CD4-positive, alpha-beta T cell (primary cell): ENCODE data around the gene RAB18. TPM values are rescaled to one million over a fixed set of nuclear protein-coding genes. Genes with fewer than 3 reads are reported as not detected.

Source experiments
- ATAC-seq: fragments of 200-7000 bp; cut with Tn5 transposase; one replicate; pipeline ENCODE4 v1.10.0; 2022; ENCODE audit warnings: mild to moderate bottlenecking; ENCODE audit not compliant: poor library complexity
- CTCF ChIA-PET: fragments of 350-600 bp; sonication (Branson Sonifier 250); formaldehyde crosslinking; loops from one replicate; lab custom pipeline; 2021; ENCODE audit warnings: antibody characterized with exemption, inconsistent platforms; lab: Charles Lee
- POLR2A ChIA-PET: fragments of 350-600 bp; sonication (Branson Sonifier 250); formaldehyde crosslinking; loops from one replicate; lab custom pipeline; 2021; ENCODE audit warnings: antibody characterized with exemption, inconsistent platforms; lab: Charles Lee
- DNase-seq, 14 experiments: peaks; one replicate each; pipeline ENCODE4 v3.0.0-alpha.2; 2013 to 2020; ENCODE audit warnings: mixed read lengths in 2 of 14
- H3K27ac ChIP-seq, 2 donors: one replicate each; pipeline versions ENCODE4 v1.5.1 to v1.7.0; 2013; ENCODE audit warnings: low read length in 2 of 2, low read depth in 1 of 2, mild to moderate bottlenecking in 1 of 2
- H3K27me3 ChIP-seq, 2 experiments: 1 replicate in 1 of 2; 2 replicates in 1 of 2; pipeline versions ENCODE4 v1.6.1 to v1.7.0; 2013; ENCODE audit warnings: low read length in 2 of 2, control low read depth in 1 of 2, mild to moderate bottlenecking in 1 of 2, moderate library complexity in 1 of 2; ENCODE audit not compliant: insufficient read depth in 2 of 2, control insufficient read depth in 1 of 2
- H3K36me3 ChIP-seq: one replicate; pipeline ENCODE4 v1.6.1; 2013; ENCODE audit warnings: low read length, control low read depth; ENCODE audit not compliant: insufficient read depth
- H3K4me1 ChIP-seq: one replicate; pipeline ENCODE4 v1.6.1; 2013; ENCODE audit warnings: low read length, control low read depth; ENCODE audit not compliant: insufficient read depth
- H3K4me3 ChIP-seq: one replicate; pipeline ENCODE4 v1.5.1; 2013; ENCODE audit warnings: mild to moderate bottlenecking, low read length, moderate library complexity
- H3K9me3 ChIP-seq, 2 experiments: 1 replicate in 1 of 2; 2 replicates in 1 of 2; pipeline versions ENCODE4 v1.6.1 to v1.7.0; 2013; ENCODE audit warnings: low read length in 2 of 2, mild to moderate bottlenecking in 2 of 2, control low read depth in 1 of 2, moderate library complexity in 1 of 2; ENCODE audit not compliant: control insufficient read depth in 1 of 2, insufficient read depth in 1 of 2
- H3K27ac Mint-ChIP-seq: one replicate; pipeline ENCODE4 v1.8.0; 2020; ENCODE audit warnings: mixed read lengths
- H3K27me3 Mint-ChIP-seq: one replicate; pipeline ENCODE4 v1.8.0; 2021; ENCODE audit warnings: mixed read lengths
- H3K36me3 Mint-ChIP-seq: one replicate; pipeline ENCODE4 v1.8.0; 2021; ENCODE audit warnings: low read depth, mixed read lengths
- H3K4me1 Mint-ChIP-seq: one replicate; pipeline ENCODE4 v1.8.0; 2021; ENCODE audit warnings: low read depth, mixed read lengths
- H3K4me3 Mint-ChIP-seq: one replicate; pipeline ENCODE4 v1.8.0; 2020; ENCODE audit warnings: mild to moderate bottlenecking, mixed read lengths
- H3K9me3 Mint-ChIP-seq: one replicate; pipeline ENCODE4 v1.8.0; 2020; ENCODE audit warnings: mixed read lengths
- intact Hi-C, 2 experiments: fragments of 100-400 bp; cut with DNase I in 1 of 2; cut with micrococcal nuclease in 1 of 2; formaldehyde crosslinking; loops; one replicate each; pipeline versions ENCODE4 v1.15.1 to v1.9.0; 2023 to 2025; cut with DNase I, micrococcal nuclease
- total RNA-seq, 174 experiments: library from RNA in 2 of 174; stranded (reverse) in 2 of 174; gene quantifications; one replicate each; pipeline ENCODE4 v1.2.3 and lab custom pipeline; 2021 to 2026
- TF ChIP-seq, protein P1 (sequence below): fragments of 200-600 bp; IDR thresholded peaks from one replicate; pipeline ENCODE4 v1.8.0; 2022; ENCODE audit warnings: antibody characterized with exemption, mild to moderate bottlenecking

The RAB18 gene
- total RNA-seq, 2 experiments from 2014 or later = 120 to 130 TPM

DNA sequence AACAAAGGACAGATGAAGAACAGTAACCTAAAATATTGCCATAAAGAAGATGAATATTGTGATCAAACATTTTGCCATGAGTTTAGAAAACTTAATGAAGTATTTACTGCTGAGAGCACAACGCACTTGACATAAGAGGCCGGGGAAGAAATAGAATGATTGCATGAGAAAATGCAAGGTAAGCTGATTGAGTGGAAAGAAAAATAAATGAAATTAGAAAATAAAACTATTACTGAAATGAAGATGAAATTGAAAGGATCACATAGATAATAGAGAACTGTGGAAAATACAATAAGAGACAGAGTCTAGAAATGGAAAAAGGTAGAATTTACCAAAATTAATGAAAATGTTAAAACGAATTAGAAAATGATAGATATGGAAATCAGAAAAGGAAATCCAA is 10.1 kb downstream of the RAB18 start:
- Mint-ChIP-seq H3K27ac (no peak overlapping the region), H3K4me1 (peaks cover 87% of the 10 kb centered on the region), H3K4me3 (no peak overlapping the region), H3K9me3 (no peaks in the 10 kb centered on the region), H3K27me3 (no peaks in the 10 kb centered on the region), H3K36me3 (peaks cover 94% of the 10 kb centered on the region)
- no peak for DNase-seq
- no peak overlapping the region for H3K4me3 ChIP-seq
- TF ChIP-seq, protein P1, sequence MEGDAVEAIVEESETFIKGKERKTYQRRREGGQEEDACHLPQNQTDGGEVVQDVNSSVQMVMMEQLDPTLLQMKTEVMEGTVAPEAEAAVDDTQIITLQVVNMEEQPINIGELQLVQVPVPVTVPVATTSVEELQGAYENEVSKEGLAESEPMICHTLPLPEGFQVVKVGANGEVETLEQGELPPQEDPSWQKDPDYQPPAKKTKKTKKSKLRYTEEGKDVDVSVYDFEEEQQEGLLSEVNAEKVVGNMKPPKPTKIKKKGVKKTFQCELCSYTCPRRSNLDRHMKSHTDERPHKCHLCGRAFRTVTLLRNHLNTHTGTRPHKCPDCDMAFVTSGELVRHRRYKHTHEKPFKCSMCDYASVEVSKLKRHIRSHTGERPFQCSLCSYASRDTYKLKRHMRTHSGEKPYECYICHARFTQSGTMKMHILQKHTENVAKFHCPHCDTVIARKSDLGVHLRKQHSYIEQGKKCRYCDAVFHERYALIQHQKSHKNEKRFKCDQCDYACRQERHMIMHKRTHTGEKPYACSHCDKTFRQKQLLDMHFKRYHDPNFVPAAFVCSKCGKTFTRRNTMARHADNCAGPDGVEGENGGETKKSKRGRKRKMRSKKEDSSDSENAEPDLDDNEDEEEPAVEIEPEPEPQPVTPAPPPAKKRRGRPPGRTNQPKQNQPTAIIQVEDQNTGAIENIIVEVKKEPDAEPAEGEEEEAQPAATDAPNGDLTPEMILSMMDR = no peak
- H3K27ac ChIP-seq = no peak overlapping the region
- H3K9me3 ChIP-seq = no peaks in the 10 kb centered on the region
- ATAC-seq = no peak
- H3K4me1 ChIP-seq = peaks cover 9% of the 10 kb centered on the region
- POLR2A ChIA-PET = interaction anchor here (1.8 kb wide), 1 partner anchor 10 kb away, joined by 13 read pairs; the partner anchor contains the start of gene RAB18
- intact Hi-C loops = no loop called here
- CTCF ChIA-PET = interaction anchor here (0.5 kb wide), 1 partner anchor 813 kb away, joined by 7 read pairs; no protein-coding TSS in a partner anchor
- peaks cover 47% of the 10 kb centered on the region for H3K36me3 ChIP-seq
- H3K27me3 ChIP-seq = no peaks in the 10 kb centered on the region

DNA sequence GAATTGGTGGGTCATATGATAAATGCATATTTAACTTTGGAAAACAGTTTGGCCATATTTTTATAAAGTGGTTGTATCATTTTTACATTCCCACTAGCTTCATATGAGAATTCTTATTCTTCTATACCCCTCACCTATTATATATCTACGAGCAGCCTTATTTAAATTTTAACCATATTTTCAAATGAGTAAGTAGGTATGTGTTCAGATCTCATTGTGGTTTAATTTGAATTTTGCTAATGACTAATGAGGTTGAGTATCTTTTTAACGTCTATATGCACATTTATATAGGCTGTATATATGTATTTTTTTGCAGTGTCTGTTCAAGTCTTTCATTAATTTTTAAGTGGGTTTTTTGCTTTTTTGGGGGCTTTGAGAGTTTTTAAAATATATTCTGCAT is 14.2 kb downstream of the RAB18 start:
- no peaks in the 10 kb centered on the region for H3K9me3 Mint-ChIP-seq
- H3K4me1 ChIP-seq = peaks cover 11% of the 10 kb centered on the region
- TF ChIP-seq, protein P1 = no peak
- no peak for DNase-seq
- intact Hi-C loops = no loop called here
- no peaks in the 10 kb centered on the region for H3K9me3 ChIP-seq
- peaks cover 14% of the 10 kb centered on the region for H3K36me3 ChIP-seq
- no peaks in the 10 kb centered on the region for H3K27me3 Mint-ChIP-seq
- H3K27me3 ChIP-seq = no peaks in the 10 kb centered on the region
- no peak overlapping the region for H3K4me3 ChIP-seq
- no peak for ATAC-seq
- ChIA-PET CTCF (no interaction called here), POLR2A (interaction anchor here (2.0 kb wide), 1 partner anchor 14 kb away, joined by 5 read pairs; the partner anchor contains the start of gene RAB18)
- no peak overlapping the region for H3K27ac ChIP-seq
- H3K4me1 Mint-ChIP-seq = peaks cover 92% of the 10 kb centered on the region
- H3K36me3 Mint-ChIP-seq = peaks cover 60% of the 10 kb centered on the region
- no peak overlapping the region for H3K27ac Mint-ChIP-seq
- no peak overlapping the region for H3K4me3 Mint-ChIP-seq

DNA sequence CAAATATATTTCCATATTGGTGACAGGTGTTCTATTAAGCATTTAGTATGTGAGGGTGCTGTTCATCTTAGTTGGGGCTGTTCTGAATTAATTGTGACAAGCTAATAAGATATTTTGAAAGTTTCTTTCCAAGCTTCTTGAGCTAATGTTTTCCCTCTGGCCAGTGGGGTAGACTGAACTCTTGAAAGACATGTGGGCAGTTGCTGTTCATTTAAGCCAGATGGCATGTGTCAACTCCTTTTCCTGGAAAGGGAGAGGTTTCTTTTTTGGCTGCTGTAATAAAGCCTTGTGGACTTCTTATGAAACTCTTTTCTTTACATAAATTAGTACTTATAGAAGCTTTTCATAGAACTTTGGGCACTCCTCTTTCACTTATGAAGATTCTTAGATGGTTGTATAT is 21.7 kb downstream of the RAB18 start:
- CTCF ChIA-PET = no interaction called here

More for the DNA sequence above, 21.7 kb downstream of the RAB18 start:
- no peak overlapping the region for H3K27ac Mint-ChIP-seq
- H3K4me3 Mint-ChIP-seq = no peak overlapping the region
- H3K27me3 Mint-ChIP-seq = no peaks in the 10 kb centered on the region
- intact Hi-C loops = no loop called here
- Histone ChIP-seq H3K4me3 (no peak overlapping the region), H3K9me3 (no peaks in the 10 kb centered on the region), H3K27ac (no peak overlapping the region), H3K4me1 (peaks cover 6% of the 10 kb centered on the region), H3K27me3 (no peaks in the 10 kb centered on the region), H3K36me3 (peaks cover 5% of the 10 kb centered on the region)
- peaks cover 80% of the 10 kb centered on the region for H3K4me1 Mint-ChIP-seq
- no peak for DNase-seq
- H3K9me3 Mint-ChIP-seq = no peaks in the 10 kb centered on the region
- TF ChIP-seq, protein P1 = no peak
- ATAC-seq = no peak
- POLR2A ChIA-PET = interaction anchor here (1.3 kb wide), 1 partner anchor 22 kb away, joined by 5 read pairs; the partner anchor contains the start of gene RAB18
- peaks cover 44% of the 10 kb centered on the region for H3K36me3 Mint-ChIP-seq
